OCI-M2 (cell line): ENCODE data around the gene RPL7A.
"Not testable (repeated sequence)": the region's sequence is repeated elsewhere in the genome, so short reads cannot be mapped to it uniquely, and the experiment has no call there.

Experiments used
- DNase-seq: peaks from one replicate; lab custom pipeline; 2025; ENCODE audit not compliant: unreplicated experiment; lab: John Stamatoyannopoulos, UW

RPL7A gene

DNA sequence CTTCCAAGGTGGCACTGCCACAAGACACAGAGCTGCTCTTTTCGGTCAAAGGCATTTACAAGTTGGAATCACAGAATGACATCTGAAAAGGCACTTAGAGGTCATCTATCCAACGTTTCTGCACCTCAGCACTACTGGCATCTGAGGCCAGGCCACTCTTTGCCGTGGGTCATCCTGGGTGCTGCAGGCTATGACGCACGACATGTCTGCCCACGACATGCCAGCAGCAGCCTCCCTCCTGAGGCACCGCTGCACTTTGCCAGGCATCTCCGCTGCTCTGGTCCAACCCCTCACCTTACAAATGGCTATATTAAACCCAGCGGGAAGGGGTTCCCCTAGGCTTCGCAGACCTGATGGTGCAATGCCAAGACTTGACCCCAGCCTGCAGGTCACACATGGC is 19.8 kb downstream of the RPL7A start:
- no peak for DNase-seq

DNA sequence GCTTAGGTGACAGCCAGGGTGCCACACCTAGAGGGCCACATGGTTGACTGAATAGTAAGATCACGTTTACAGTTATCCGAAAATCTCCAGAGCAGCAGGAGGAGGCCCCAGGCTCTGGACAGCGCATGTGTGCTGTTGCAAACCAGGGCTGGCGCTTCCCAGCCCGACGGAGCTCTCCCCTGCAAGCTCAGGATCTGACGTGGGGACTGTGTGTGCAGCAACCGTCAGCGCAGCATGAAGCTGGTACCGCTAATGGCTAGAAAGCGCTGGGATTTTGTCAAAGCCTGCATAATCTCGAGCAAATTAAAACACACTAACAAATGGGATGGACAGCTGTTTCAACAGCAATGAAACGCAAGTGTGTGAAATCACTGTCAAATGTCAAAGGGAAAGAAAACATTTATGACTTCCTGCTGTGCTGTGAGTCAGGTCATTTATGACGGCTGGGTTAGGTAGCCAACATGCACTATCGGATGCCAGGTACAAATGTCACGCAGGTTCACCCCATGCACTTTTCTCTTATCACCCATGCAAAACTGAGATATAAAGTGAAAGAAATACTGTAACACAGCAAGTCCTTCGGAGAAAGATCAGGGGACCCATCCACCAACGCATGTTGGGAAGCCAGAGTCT is 20.3 kb downstream of the RPL7A start:
- no peak for DNase-seq

DNA sequence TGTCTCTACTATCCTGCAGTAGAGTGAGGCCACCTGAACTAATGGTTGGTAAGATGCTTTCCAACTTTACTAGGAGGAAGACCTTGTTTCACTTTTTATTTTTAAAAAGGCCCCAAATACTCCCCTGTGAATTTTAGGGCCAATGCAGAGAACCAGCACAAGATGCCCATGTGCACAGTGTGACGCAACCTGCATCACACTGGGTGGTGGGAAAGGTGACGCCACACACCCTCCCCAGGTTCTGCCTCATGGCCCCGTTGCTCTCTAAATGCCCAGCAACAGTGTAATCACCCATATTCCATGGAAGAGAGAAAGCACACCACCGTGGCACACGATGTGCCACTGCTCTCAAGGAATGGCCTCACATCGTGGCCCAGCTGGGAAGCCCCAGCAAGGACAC is 21.4 kb downstream of the RPL7A start:
- DNase-seq, result no peak

DNA sequence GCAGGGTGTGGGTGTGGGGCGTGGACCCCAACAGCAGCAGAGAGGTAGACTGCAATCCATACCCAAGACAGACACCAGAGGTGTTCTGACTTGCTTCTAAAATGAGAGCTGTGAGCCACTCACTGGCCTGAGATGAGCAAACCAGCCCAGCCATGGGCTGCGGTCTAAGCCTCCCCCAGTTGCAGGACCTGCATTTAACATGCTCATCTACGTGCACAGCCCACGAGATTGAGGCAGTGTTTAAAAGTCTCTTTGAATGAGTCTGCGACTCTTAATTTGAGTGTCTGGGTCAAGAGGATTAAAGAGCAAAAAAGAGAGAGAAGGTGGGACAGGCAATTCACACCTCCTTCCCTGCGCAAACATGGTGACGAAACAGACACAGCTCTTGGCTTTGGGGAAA is 21.9 kb downstream of the RPL7A start:
- no peak for DNase-seq

DNA sequence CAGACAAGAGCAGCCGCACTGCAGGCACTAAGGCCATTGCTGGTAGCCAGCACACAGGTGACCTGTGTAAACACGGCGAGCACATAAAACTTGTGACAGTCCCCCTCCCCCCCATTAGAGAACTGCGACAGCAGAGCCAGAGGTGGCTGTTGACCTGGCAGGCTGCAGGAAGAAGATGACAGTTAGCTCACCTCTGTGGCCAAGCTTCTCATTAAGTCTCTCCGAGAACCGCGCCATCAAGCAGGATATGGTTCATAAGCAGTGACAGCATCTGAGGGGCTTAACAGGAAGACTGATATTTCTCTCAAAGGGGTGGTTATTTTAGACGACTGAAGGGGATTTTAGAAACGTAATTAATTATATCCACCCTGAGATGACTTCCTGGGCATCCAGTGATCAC is 22.7 kb downstream of the RPL7A start:
- DNase-seq, result no peak

DNA sequence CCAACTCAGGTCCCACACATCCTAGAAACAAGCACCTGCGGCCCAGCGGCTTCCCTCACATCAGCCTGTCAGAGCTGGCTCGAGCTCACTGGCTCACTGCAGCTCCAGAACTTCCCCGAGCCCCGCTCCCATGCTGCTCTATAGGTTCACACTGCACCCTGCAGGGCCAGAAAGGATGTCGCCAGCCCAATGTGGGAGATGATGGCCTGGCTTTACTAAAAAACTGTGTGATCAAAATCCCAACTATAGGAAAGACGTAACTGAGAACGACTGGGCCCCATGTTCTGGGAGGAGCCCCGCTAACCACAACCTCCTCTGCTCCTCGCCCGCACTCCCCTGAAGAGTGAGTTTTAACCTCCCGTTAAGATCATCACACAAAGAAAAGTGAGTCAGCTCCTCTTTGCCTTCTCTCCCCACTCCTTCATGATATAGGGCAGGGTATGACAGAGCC is 23.3 kb downstream of the RPL7A start:
- no peak for DNase-seq

DNA sequence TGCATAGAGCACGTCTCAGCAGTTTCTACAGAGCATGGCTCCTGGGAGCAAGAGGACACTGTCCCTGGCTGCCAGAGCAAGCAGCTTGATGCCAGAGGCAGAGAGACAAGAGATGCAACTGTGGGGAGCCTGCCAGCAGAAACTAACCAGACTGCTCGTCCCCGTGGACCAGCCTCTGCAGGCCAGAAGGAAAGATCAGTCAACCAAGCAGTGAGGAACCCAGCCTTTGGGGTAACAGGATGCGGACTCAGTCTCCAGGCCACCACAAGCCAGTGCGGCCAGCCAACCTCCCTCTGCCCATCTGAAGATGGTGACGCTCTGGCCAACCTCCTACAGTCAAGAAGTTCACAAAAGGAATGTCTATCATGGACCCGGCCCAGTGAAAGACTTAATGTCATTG is 24.1 kb downstream of the RPL7A start:
- DNase-seq, result no peak

DNA sequence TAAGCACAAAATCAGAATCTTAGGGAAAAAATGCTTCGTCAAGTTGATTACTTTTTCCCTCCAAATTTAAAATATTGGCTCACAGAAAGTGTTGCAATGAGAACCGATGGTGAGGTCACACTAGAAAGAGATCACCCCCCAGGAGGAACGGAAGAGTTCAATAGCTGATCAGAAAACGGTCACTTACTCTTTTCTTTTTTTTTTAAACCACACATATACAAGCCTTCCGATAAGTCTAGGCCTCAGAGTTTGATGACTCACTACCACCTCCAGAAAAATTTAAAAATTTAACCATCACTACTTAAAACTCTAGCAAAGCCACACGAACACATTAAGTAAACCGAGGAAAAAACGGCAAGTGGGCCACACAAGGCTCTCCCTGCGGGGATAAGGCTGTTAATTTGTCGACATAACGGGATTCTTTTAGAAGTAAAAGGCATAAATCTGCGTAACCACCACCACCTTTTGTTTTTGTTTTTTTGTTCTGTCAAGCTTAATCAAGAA is 26.6 kb downstream of the RPL7A start:
- no peak for DNase-seq

DNA sequence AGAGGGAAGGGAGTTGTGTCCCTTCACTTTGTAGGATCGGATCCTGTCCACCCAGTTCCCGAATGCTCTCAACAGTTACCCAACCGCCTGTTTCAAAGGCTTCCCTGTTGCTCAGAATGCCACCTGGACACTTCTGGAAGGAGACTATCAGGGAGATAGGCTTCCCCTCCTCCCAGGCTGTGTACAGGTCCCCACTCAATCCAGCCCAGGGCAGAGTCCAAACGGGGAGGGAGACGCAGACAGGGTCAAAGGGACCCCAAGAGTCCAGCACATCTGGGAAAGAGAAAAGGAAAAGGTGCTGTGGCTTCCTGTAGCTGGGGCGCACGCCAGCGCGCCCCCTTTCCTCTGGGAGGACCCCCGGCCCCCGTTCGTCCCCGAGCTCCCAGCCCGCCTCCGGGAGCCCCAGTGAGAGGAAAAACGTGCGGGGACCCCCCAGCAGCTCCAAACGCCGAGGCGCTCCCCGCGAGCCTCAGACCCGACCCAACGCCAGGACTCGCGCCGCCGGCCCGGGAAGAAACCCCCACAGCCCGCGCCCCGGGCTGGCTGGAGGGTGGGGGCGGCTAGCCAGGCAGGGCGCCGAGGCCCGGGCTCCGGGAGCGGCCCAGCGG is 27.2 kb downstream of the RPL7A start:
- no peak for DNase-seq

DNA sequence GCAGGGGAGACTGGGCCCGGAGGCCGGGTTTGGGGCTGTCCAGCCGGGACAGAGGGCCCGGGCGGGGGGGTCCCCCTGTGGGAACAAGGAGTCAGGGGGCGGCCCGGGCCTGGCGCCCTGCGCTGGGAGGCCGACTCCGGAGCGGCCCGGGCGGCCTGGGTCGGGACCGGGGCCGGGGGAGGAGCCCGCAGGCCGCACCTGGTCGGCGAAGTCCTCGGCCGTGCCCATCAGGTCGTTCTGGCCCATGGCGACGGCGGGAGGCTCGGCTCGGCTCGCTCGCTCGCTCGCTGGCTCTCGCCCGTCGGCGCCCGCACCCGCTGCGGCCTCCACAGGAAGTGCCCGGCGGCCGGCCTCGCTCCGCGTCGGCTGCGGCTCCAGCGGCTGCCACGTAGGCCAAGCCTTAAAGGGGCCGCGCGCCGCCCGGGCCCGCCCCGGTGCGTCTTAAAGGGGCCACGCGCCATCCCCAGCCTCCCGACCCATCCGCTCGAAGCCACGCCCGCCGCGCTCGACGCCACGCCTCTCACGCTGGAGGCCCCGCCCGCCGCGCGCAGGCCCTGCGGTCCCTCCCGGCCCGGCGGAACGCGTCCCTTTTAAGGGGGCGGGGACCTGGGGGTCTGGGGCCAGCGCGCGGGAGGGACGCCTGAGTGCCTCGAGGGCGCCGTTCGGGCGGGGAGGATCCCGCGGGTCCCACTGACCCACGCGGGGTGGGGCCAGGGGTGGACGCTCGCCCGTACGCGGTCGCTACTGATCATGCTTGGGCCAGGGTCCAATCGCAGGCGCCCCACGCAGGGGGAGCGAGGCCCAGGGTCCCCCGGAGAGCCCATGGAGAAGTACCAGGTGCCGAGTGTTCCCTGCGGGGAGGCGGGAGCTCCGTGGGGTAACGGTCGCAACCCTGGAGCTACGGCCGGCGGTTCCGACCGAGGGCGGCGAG is 28.0 kb downstream of the RPL7A start, which contains the start of the genes STKLD1 and SURF4:
TSS of gene STKLD1 (plus strand) at position 643 of the 931 bp plus-strand sequence. CDS start at position 751, 108 bp downstream.
TSS of gene SURF4 (minus strand) at position 337 of the 931 bp plus-strand sequence. CDS start at position 246, 91 bp downstream.
- peak; percentile 54 for DNase-seq

DNA sequence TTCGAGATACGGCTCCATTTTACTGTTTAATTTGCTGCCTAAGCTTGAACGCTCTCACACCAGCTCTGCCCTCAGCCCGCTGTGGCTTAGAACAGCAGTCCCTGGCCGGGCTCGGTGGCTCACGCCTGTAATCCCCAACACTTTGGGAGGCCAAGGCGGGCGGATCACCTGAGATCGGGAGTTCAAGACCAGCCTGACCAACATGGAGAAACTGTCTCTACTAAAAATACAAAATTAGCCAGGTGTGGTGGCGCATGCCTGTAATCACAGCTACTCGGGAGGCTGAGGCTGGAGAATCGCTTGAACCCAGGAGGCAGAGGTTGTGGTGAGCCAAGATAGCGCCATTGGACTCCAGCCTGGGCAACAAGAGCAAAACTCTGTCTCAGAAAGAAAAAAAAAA is 29.3 kb downstream of the RPL7A start:
- DNase-seq, result not testable (repeated sequence)

DNA sequence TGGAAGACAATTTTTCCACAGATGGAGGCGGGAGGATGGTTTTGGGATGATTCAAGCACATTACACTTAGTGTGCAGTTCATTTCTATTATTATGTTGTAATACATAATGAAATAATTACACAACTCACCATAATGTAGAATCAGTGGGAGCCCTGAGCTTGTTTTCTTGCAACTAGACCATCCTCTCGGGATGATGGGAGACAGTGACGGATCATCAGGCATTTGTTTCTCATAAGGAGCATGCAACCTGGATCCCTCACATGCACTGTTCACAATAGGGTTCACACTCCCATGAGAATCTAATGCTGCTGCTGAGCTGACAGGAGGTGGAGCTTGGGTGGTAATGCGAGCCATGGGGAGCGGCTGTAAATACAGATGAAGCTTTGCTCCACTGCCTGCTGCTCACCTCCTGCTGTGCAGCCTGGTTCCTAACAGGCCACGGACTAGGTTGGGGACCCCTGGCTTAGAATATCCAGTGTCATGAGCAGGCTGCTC is 29.8 kb downstream of the RPL7A start:
- DNase-seq, result no peak

DNA sequence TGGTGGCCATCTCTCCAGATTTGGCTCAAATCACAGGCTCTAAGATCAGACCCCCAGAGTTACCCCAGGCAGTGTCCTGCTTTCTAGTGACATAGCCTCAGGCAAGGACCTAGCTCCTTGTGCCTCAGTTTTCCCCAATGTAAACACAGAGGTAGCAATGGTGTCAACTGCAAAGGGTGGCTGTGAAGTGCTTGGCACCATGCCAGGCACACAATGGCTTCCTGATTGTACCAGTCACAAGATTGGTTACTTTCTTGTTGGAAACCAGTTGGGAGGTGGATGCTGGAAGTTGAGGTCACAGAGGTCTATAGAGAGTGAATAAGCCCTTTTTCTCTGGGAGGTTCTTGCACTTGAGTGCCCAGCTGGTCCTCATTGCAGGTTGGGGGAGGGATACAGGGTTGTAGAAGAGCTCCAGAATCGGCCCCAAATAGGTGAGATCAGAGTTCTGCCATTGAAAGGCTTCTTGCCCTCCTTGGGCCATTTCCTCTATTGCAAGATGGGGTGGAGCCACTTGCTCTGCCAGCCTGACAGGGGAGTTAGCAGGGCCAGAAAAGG is 30.5 kb downstream of the RPL7A start:
- no peak for DNase-seq

DNA sequence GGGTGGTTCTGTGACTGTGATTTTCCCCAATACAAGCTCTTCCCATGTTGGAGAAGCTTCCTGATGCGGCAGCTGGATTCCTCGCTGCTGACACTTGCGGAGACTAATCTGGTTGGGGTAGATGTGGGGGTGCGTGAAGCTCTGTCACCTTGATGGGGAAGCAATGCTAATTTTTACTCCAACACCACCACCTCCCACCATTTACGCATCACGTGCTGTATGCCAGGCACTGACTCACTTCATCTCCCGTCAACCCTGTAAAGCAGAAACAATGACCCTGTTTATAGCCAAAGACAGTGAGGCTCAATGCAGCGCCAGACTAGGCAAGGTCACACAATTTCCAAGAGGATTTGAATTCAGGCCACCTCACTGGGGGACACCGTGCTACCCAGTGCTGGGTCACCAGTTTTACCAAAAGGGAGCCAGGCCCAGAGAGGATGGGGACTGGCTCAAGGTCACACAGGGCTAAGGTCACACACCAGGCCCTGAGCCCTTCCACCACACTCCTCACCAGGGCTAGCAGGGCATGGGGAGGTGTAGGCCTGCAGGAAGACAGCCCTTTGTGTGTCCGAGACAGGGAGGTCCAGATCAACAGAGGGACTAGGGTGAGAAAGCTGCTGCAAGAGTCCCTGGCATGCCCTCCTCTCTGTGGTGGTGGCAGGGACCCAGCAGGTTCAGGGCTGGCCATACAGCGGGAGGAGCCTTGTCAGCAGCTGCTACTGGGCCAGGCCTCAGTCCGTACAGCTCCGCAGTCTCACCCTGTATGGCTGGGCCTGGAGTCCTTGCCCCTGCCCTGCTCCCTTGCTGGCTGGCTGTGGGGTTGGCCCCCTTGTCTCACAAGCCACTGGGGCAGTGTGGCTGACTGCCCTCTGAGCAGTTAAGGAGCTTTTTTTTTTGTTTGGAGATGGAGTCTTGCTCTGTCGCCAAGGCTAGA is 31.4 kb downstream of the RPL7A start:
- DNase-seq, result no peak

DNA sequence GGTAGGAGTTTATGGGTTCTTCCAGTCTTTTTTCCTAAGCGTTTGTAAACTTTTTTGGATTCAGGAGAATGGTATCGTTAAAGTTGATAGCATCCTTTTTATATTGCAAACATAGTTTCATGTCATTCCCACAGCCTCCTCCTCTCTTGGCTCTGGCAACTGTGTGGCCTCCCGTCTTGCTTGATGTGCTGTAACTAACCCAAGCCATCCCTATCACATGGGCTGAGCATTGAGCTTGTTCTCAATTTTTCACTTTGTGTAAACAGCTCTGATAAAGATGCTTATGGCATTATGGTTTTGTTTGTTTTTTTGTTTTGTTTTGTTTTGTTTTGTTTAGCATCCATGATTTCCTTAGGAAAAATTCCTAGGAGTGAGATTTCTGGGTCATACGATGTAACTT is 32.7 kb downstream of the RPL7A start:
- DNase-seq, result no peak

DNA sequence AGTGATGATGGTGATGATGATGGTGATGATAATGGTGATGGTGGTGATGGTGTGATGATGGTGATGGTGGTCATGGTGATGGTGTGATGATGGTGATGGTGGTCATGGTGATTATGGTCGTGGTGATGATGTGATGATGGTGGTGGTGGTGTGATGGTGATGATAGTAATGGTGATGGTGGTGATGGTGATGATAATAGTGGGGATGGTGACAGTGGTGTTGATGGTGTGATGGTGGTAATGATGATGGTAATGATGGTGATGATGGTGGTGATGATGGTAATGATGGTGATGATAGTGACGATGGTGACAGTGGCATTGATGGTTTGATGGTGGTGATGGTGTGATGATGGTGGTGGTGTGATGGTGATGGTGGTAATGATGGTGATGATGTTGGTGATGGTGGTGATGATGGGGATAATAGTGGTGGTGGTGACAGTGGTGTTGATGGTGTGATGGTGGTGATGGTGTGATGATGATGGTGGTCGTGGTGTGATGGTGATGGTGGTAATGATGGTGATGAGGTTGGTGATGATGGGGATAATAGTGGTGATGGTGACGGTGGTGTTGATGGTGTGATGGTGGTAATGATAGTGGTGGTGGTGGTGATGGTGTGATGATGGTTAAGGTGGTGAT is 34.6 kb downstream of the RPL7A start:
- DNase-seq, result no peak

DNA sequence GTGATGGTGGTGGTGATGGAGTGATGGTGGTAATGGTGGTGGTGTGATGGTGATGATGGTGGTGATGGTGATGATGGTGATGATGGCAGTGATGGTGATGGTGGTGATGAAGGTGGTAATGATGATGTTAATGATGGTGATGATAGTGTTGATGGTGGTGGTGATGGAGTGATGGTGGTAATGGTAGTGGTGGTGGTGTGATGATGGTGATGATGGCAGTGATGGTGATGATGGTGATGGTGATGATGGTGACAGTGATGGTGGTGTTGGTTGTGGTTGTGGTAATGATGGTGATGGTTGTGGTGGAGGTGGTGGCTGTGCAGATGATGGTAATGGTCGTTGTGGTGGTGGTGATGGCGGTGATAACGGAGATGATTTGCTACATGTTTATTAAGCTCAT is 35.4 kb downstream of the RPL7A start:
- no peak for DNase-seq

DNA sequence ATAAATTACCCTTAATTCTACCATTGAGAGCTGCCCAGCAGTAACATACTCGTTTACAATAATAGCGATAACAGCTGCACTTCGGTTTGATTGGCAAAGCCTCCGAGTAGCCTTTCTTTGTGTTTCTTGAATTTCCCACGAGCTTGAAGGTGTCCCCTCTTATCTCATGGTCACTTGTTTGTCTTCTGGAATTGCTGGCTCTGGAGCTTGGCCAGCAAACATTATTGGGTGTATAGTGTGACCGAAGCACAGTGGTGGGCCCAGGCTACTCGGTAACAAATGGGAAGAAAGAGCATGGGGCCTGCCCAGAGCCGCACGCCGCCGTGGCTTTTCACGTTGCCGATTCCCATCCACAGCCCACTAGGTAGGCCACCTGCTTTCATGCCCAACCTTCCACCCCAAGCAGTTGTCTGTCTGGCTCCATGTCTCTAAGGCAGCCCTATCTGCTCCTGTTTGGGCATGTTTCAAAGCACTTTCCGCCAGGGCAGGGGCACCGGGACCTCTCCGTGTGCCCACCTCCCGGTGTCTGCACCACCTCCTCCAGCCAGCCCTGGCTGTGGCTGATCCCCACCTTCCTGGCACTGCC is 36.8 kb downstream of the RPL7A start:
- no peak for DNase-seq

DNA sequence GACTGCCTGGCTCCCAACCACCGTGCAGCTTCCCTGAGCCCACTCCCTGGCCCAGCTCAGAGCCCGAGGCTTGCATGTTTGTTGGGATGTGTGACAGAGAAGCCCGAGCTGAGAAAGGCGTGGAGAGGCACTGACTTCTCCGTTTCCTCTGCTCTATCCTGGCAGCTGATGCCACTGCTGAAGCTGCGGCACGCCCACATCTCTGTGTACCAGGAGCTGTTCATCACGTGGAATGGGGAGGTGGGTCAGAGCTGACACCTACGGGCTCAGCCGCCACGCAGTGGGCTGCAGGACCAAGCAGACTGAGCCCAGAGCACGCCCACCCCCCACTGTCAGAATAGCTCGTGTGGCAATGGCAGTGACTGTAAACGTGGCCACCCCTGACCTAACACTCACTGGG is 37.4 kb downstream of the RPL7A start:
- DNase-seq, result no peak
